Stimulated activated CD4-positive, alpha-beta T cell treated with anti-CD3 and anti-CD28 coated beads, Interleukin-2, amount 100 ng/mL, for 48 hours (primary cell): ENCODE measurements around the gene CHD2.

ENCODE experiments used
- DNase-seq, 2 donors: peaks; one replicate each; pipeline ENCODE4 v3.0.0-alpha.2; 2020

Gene CHD2

DNA sequence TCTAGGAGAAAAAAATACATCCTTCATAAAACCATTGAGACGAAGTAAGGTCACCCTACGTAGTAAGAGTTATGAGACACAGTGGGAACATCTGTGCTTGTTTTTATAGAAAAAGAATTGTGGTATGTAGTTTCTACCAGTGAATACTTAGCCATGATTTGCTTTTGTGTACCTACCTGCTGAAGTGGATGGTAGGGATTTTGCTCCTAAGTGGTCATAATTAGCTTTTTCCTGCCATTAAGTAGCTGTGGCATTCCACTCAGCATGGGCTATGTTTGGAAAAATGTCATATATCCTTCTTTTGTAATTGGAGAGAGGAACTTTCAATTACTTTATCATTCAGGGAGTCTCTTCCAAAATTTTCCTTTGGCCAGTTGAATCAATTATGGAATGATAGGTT lies 63.7 kb downstream of the CHD2 start:
- no peak for DNase-seq

DNA sequence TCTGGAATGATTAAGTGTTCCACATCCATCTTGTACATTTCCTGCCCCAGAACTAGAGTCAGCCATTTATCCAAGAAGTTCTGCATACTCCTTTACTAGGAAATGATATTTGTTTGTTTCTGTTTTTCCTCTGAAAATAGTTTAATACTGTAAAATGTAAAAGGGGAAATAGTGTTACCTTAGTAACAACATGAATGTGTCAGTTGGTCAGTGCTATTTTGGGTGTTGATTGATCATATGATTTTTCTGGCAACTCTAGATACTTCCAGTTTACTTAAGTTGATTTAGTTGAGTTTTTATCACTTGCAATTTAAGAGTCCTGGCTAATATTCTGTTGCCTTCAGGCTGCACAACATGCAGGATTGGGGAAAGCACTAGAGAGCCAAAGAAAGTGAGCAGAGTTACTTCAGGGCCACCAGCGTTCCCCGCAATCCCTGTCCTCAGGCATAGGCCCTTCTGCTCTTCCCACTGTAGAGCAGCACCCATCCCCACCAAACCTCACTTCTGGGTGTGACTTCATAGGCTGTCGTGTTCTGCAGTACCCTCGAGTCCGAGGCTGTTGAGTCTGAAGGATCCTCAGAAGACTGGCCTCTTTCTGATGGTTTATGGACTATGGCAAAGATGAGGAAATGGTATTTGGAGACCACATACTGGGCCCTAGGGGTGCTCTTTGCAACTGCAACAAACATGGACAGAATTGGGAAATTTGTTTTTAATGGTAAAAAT lies 69.0 kb downstream of the CHD2 start:
- no peak for DNase-seq

DNA sequence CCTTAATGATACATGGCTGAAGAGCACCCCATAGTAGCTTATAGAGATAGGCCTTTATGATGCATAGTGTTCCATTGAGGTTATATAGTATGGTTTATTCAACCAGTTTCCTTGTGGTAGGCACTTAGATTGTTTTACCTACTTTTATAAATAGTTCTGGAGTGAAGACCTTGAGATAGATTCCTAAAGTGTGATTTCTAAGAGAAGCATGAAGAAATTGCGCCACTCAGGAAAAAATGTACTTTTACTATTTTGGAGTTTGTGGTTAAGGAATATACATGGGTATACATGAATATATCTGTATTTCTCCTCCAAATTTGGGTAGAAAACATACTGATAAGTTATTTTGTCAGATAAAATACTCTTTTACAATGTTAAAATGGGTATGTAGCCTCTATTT lies 70.5 kb downstream of the CHD2 start:
- no peak for DNase-seq

DNA sequence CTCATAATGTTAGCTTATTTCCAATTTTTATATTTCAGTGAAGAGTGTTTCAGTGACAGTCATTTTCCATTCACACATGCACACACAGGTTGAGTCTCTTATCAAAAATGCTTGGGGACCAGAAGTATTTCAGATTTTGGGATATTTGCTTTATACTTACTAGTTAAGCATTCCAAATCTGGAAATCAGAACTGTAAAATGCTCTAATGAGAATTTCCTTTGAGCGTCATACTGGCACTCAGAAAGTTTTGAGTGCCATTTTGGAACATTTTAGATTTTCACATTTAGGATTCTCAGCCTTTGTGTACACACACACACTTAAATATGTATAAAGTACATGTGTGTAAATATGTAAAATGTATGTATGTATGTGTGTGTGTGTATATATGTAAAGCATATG lies 71.0 kb downstream of the CHD2 start:
- DNase-seq = no peak

DNA sequence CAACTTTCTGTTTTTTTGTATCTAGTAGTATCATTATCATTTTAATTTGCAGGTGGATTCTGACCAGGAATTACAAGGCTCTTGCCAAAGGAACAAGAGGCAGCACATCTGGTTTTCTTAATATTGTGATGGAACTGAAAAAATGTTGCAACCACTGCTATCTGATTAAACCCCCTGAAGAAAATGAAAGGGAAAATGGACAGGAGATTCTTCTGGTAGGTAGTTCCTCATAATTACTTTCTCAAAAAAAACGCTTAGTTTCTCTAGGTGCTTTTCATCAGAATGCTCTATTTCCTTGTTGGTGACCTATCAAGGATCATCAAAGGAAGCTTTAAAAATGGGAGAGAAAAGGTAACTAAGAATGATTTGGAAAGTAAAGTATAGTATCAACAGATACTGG lies 71.6 kb downstream of the CHD2 start:
- no peak for DNase-seq

DNA sequence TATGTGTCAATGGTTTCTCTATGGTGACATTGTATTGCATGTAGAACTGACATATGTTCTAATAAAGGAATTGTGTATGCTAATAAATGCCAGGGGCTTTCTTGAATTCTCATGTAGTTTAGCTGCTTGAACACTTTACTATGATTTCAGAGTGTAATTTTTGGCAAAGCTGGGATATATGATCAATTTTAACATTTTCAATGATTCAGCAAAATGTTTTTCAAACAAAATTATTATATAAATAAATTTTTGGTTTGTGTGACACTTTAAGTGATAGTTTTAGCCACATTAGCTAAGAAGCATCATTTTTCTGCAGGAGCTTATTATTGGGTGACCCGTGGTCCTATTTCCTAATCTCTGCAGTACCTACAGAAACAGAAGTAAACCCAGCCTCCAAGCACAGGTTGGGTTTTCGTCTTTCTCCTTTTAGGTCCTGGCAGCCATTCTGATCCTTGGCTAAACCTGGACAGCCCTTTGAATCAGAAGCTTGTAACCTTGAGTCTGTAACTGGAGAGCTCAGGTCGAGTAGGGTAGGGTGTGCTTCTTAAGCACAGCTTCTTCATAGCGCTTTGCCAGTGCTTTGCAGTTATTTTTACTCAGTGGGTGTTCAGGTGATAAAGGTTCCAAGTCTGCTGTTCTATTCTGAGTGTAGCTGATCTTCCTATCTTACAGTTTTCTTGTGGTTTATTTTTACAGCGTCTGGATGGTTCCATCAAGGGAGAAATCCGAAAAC lies 74.2 kb downstream of the CHD2 start:
- DNase-seq = no peak

DNA sequence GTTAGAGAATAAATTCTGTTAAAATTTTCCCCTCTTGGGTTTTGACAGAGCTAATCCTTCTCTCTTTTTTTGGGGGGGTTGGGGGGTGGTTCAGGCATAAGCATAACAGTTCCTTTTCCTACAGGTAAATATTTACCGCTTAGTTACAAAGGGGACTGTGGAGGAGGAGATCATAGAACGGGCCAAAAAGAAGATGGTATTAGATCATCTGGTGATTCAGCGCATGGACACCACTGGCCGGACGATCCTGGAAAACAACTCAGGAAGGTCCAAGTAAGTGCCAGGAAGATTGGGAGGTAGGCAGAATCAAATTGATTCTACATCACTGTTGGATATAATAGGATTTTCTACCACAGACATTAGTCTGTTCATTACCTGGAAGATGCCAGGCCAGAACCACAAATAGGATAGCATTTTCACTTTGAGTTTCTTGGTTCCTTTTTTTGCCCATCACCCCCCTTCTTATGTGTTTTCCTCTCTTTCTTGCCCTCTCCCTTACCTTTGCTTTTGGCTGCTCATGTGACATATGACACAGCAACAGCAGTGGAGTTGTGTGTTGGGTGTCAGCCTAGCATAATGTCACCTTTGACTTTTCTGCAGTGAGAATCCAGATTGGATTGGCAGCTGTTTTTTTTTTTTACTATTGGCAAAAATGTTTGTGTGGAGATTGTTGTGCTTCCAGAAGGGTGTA lies 79.0 kb downstream of the CHD2 start:
- DNase-seq = no peak

DNA sequence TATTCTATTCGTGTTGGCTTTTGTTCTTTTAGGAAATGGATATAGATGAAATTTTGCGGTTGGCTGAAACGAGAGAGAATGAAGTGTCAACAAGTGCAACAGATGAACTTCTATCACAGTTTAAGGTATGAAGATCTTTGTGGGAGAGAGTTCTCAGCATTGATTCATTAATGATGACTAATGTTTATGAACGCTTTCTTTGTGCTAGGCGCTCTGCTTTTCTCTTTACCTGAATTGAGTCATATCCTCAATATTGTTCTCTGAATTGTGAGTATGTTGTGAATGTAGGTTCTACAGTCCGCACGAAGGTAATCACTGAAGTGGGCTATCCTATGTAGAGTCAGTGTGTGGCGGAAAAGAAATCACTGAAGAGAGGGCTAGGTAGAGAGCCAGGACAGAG lies 81.2 kb downstream of the CHD2 start:
- no peak for DNase-seq

DNA sequence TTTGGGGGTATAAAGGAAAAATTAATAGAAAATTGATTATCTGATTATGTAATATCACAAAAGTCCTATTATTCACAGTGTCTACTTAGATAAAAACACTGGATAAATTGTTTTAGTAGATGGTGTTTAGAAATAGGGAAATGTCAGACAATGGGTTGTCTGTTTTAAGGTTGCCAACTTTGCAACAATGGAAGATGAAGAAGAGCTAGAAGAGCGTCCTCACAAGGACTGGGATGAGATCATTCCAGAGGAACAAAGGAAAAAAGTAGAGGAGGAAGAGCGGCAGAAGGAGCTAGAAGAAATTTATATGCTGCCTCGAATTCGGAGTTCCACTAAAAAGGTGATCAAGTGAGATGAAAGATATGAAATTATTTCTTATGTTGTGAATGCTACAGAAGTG lies 84.0 kb downstream of the CHD2 start:
- no peak for DNase-seq

DNA sequence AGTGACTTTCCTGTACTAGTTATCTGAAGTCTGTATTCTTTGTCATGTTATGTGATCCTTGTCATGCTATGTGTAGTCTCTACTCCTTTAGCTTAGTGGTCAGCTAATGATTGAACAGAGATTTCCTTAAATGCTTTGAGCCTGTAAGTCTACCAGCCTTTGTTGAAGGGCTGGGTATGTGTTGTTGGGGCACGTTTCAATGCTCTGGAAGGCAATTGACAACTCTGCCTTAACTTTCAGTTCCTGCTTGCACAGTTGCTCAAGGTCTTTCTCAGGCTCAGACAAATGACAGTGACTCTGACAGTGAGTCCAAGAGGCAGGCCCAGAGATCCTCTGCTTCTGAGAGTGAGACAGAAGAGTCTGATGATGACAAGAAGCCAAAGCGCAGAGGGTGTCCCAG lies 89.3 kb downstream of the CHD2 start:
- DNase-seq = no peak

DNA sequence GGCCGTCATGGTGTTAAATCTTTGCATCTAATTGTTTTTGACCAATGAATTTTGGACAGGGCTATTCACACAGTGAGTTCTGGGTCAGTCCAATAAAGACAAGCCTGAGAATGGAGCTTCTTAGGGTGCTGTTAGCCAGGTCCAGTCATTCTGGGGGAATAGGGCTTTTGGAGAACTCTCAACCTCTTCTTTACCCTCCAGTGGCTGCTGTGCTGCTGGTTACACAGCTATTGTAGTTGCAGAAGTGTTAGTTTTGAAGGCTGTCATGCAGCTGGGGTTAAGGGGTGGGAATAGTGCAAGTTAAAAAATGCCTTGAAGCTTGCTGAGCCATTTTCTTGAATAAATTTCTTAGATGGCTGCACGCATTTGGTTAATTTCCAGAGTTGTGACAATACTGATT lies 89.9 kb downstream of the CHD2 start:
- DNase-seq = no peak

DNA sequence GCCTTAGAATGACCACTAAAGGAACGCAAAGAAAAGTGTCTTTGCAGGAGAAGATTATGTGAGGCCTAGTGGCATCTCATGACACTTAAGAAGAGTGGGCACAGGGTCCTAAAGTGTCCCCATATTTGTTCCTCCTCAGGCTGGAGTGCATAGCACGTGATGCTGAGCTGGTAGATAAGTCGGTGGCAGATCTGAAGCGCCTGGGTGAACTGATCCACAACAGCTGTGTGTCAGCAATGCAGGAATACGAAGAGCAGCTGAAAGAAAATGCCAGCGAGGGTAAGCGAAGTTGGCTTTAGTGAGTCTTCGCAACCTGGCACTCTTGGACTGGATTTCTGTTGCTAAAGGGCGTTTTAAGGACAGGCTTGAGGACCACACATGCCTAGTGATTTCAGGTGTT lies 92.6 kb downstream of the CHD2 start:
- no peak for DNase-seq

DNA sequence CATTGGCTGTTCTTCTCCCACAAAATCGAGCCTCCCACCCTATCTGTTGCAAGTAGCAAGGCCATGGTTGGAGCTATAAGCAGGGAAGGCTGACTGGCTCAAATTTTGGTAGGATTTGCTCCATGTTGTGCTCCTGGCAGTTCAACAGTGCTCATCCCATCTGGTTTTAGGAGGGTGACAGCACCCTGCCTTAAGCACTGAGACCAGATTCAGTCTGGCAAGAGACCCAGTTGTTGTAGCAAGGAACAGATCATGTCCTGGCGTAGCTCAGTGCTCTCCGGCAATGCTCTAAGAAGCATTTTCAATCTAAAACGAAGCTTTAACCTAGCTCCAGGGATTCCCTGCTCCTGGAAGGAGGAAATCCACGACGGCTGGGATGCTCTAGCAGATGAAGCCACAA lies 97.7 kb downstream of the CHD2 start:
- no peak for DNase-seq

DNA sequence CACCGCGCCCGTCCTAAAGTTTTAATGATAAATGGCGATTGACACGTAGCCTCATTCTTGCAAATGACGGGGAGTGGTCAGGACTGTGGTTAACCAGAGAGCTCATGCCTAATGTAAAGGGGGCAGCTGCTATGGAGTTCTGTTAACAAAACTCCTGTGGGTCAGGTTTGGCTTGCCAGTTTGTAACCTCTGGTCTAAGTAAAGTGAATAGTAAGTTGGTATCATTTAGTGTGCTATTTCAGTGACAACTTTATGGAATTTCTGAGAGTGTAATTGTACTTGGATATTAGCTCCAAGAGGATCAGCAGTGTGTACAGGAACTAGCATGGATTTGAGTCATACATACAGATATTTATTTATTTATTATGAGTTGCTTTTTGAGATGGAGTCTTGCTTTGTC lies 101.0 kb downstream of the CHD2 start:
- no peak for DNase-seq

DNA sequence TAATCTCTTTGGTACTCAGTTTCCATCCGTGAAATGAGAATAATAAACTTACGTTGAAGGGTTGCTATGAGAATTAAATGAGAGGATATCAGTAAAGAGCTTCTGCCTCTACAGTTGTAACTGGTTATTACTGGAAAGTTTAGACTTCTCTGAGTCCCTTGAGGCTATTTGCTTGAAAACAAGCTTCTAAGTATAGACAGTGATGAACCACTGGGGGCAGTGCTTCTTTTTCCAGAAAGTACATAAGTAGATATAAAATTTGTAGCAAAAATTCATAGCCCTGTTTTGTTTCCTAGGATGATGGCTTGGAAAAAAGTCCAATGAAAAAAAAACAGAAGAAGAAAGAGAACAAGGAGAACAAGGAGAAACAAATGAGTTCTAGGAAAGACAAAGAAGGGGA lies 101.8 kb downstream of the CHD2 start:
- no peak for DNase-seq

DNA sequence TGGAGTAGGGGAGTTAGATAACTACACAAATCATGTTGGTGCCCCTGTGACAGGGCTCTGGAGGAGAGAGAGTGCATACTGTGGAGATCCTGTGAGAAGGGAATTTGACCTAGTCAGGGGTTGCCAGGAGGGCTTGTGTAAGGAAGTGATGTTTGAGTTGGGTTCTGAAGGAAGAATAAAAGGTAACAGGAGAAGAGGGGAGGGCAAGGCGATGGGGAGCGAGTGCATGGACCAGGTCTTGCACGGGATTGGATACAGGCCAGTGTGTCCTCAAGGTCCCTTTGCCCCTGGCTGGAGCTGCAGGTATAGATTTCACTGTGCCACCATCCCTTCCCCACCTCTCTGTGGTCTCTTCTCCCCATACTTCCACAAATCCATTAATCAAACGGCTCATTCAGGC lies 105.0 kb downstream of the CHD2 start:
- DNase-seq = no peak

DNA sequence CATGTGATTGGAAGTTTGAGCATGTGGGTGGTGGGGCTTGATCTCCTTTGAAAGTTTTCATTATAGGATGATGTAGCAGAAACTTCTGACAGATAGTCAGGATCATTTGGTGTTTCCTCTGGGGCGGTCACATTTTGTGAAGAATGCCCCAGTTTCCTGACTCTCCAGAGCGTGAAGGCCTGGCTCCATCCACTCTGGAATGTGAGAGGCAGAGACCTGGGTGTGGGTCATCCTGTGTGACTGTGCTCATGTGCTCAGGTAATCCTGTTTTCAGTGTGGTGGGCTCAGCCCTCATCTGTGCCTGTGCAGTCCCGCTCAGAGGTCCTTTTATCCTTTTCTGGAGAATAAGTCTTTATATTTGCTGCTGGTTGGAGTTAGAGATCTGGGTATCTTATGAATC lies 107.9 kb downstream of the CHD2 start:
- DNase-seq = no peak

DNA sequence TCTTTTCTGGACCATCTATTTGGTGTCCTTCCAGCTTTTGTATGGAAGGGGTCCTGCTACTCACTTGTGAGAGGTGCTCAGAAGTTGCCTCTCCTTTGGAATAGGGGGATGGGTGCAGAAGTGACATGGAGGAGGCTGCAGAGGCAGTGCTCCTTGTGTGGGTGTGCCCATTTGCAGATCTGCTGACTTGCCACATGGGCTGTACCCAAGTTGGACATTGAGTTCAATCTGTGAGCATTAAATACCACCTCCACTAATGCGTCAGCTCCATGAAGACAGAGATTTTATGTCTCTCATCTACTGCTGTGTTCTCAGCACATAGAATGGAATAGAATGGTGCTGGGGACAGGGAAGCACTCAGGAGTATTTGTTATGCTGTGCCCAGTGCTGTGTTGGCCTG lies 112.7 kb downstream of the CHD2 start:
- no peak for DNase-seq

DNA sequence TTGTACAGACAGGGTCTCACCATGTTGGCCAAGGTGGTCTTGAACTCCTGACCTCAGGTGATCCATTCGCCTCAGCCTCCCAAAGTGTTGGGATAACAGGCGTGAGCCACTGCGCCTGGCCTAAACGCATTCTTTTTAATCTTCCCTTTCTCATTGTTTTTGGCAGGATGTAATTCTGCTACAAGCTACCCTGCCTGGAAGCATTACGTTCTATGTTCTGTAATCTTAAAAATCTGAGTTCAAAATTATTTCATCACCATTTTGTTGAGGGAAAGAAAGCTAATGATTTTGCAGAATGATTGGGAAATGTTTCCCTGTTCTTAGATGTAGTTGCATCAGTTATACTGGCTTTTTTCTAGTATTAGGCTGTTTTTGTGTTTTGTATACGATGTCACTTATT lies 117.4 kb downstream of the CHD2 start:
- no peak for DNase-seq

DNA sequence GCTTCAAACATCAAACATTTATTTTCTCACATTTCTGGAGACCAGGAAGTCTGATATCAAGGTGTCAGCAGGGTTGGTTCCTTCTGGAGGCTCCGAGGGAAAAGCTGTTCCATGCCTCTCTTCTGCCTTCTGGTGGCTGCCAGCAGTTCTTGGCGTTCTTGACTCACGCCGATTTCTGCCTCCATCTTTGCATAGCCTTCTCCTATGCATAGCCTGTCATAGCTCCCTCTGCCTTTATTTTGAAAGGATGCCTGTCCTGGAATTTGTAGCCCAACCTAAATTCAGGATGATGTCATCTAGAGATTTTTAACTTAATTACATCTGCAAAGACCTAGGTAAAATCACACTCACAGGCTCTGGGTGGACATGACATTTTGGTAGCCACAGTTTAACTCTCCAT lies 118.5 kb downstream of the CHD2 start:
- no peak for DNase-seq

DNA sequence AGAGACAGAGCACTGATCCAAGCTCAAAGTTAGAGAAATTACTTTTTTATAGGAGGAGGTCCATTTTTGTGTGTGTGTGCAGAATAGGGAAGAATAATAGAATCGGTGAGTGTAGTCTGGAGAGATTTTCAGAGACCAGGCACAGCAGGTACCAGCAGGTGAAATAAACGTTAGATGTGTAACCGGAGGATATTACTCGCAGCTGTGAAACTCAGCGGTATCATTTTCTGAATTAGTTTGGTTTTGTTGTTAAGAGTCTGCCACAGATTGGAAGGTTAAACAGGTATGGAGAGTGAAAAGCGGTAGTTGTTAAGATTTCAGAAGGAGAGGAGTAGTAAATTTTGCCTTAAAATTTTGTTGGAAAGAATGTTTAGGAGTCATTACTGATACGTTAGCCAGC lies 119.0 kb downstream of the CHD2 start:
- DNase-seq = no peak

DNA sequence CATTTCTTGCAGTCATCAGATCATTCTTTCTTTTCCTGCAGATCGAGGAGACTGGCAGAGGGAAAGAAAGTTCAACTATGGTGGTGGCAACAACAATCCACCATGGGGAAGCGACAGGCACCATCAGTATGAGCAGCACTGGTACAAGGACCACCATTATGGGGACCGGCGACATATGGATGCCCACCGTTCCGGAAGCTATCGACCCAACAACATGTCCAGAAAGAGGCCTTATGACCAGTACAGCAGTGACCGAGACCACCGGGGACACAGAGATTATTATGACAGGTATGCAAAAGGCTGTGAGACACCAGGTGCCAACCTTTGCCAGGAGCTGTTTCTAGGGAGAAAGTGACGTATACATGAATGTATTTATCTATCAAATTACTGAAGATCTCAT lies 119.8 kb downstream of the CHD2 start:
- DNase-seq = no peak

DNA sequence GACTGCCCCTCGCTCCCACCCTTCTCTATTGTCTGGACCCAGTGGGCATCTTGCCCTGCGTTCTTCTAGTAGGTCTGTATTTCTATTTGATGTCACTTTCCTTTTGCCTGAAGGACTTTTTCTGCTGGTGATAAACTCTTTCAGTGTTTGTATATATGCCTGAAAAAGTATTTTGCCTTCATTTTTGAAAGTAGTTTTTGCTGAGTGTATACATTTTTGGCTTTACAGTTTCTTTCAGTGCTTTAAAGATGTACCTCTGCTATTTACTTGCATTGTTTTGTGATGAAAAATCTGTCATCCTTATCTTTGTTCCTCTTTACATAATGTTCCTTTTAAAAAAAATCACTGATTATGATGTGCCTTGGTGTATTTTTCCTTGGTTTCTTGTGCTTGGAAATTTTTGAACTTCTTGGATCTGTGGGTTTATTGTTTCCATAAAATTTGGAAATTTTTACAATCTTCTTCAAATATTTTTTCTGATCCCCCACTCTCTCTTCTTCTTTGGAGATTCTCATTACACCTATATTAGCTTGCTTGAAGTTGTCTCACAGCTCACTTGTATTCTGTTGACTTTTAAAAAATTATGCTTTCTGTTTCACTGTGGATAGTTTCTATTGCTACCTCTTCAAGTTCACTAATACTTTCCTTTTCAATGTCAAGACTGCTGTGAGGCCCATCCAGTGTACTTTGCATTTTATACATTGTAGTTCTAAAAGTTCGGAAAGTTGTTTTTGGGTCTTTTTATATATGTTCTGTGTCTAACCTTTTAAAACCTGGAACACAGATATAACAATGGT lies 121.0 kb downstream of the CHD2 start:
- no peak for DNase-seq

DNA sequence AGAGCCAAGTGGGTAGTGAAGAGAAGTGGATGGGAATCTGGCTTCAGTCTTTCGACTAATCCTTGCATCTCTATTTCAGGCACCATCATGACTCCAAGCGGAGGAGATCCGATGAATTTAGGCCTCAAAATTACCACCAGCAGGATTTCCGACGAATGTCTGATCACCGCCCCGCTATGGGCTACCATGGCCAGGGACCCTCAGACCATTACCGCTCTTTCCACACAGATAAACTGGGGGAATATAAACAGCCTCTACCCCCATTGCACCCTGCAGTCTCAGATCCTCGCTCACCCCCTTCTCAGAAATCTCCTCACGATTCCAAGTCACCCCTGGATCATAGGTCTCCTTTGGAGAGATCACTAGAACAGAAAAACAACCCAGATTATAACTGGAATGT lies 124.2 kb downstream of the CHD2 start:
- no peak for DNase-seq
